Activated CD4-positive, alpha-beta memory T cell treated with anti-CD3 and anti-CD28 coated beads for 36 hours (primary cell): ENCODE data around the gene RBBP8NL. TPM values are rescaled to one million over a fixed set of nuclear protein-coding genes. Genes with fewer than 3 reads are reported as not detected.
"Not testable (repeated sequence)": the region's sequence is repeated elsewhere in the genome, so short reads cannot be mapped to it uniquely, and the experiment has no call there.

ENCODE experiments used
- CTCF ChIA-PET: fragments of 350-600 bp; sonication (Branson Sonifier 250); formaldehyde crosslinking; loops from one replicate; lab custom pipeline; 2021; ENCODE audit warnings: antibody characterized with exemption, inconsistent platforms; lab: Charles Lee
- POLR2A ChIA-PET: fragments of 350-600 bp; sonication (Branson Sonifier 250); formaldehyde crosslinking; loops from one replicate; lab custom pipeline; 2021; ENCODE audit warnings: antibody characterized with exemption; lab: Charles Lee
- DNase-seq: peaks from one replicate; pipeline ENCODE4 v3.0.0-alpha.2; 2020
- H3K27ac Mint-ChIP-seq: one replicate; pipeline ENCODE4 v1.8.0; 2021; ENCODE audit warnings: mixed read lengths
- H3K27me3 Mint-ChIP-seq: one replicate; pipeline ENCODE4 v1.8.0; 2021; ENCODE audit warnings: mixed read lengths
- H3K36me3 Mint-ChIP-seq: one replicate; pipeline ENCODE4 v1.8.0; 2021; ENCODE audit warnings: mixed read lengths
- H3K4me1 Mint-ChIP-seq: one replicate; pipeline ENCODE4 v1.8.0; 2021; ENCODE audit warnings: low read depth, mixed read lengths
- H3K4me3 Mint-ChIP-seq: one replicate; pipeline ENCODE4 v1.8.0; 2021; ENCODE audit warnings: mild to moderate bottlenecking, mixed read lengths
- H3K9me3 Mint-ChIP-seq: one replicate; pipeline ENCODE4 v1.8.0; 2021; ENCODE audit warnings: mixed read lengths
- intact Hi-C: fragments of 100-400 bp; cut with micrococcal nuclease; formaldehyde crosslinking; loops from one replicate; pipeline ENCODE4 v1.15.1; 2023
- total RNA-seq, 2 experiments: library from RNA; stranded (reverse); gene quantifications; one replicate each; pipeline ENCODE4 v1.2.3, GENCODE V29; 2021

RBBP8NL gene
- total RNA-seq, 2 experiments from 2014 or later = not detected

DNA sequence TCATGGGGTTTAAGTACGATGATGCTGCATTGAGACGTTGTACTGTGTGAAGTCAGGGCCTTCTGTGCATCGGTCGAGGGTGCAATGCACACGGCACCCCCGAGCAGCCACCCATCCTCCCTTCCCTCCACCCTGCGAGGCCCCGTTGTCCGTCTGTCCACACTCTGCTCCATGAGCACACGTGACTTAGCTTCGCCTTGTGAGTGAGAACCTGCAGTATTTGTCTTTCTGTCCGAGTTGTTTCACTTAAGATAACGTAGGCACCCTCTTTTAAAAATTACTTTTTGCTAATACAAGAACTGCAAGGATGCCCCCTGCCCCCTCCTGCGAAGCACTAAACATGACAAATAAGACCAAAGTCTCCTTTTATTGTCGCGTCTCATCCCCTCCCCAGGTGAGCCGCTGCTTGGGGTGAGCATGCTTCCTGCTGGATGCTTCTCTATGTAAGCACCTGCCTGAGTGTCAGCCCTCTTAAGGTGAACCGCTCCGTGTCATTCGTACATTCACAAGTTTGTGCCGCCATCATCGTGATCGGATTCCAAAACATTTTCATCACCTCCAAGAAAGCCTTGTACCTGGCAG lies 3.6 kb upstream of the RBBP8NL start:
- intact Hi-C loops = no loop called here
- Mint-ChIP-seq H3K4me3 (no peak overlapping the region), H3K4me1 (no peaks in the 10 kb centered on the region), H3K36me3 (no peaks in the 10 kb centered on the region), H3K27ac (no peak overlapping the region), H3K27me3 (peaks cover 26% of the 10 kb centered on the region), H3K9me3 (no peaks in the 10 kb centered on the region)
- ChIA-PET CTCF (no interaction called here), POLR2A (no interaction called here)
- DNase-seq = no peak

- no peaks in the 10 kb centered on the region for H3K36me3 Mint-ChIP-seq
- no peaks in the 10 kb centered on the region for H3K9me3 Mint-ChIP-seq
- no peak overlapping the region for H3K4me3 Mint-ChIP-seq
- DNase-seq = no peak
- CTCF ChIA-PET = no interaction called here
- POLR2A ChIA-PET = no interaction called here
- peaks cover 22% of the 10 kb centered on the region for H3K27me3 Mint-ChIP-seq
- H3K4me1 Mint-ChIP-seq = no peaks in the 10 kb centered on the region
- intact Hi-C loops = no loop called here
- H3K27ac Mint-ChIP-seq = no peak overlapping the region
Measured at GRCh38 chr20:62430311-62430853, 3.0 kb upstream of the RBBP8NL start.

- ChIA-PET CTCF (no interaction called here), POLR2A (no interaction called here)
- no peak for DNase-seq
- no peak overlapping the region for H3K4me3 Mint-ChIP-seq
- no peaks in the 10 kb centered on the region for H3K9me3 Mint-ChIP-seq
- H3K36me3 Mint-ChIP-seq = no peaks in the 10 kb centered on the region
- intact Hi-C loops = no loop called here
- H3K27me3 Mint-ChIP-seq = peaks cover 16% of the 10 kb centered on the region
- H3K27ac Mint-ChIP-seq = no peak overlapping the region
- H3K4me1 Mint-ChIP-seq = no peaks in the 10 kb centered on the region
Measured at GRCh38 chr20:62429455-62430310, 2.3 kb upstream of the RBBP8NL start.

GRCh38 chr20:62428396-62429295 lies 1.3 kb upstream of the RBBP8NL start:
- Mint-ChIP-seq H3K4me3 (no peak overlapping the region), H3K27ac (no peak overlapping the region), H3K27me3 (peaks cover 5% of the 10 kb centered on the region), H3K4me1 (no peaks in the 10 kb centered on the region), H3K36me3 (no peaks in the 10 kb centered on the region), H3K9me3 (no peaks in the 10 kb centered on the region)
- CTCF ChIA-PET = no interaction called here
- no peak for DNase-seq
- POLR2A ChIA-PET = no interaction called here
- intact Hi-C loops = no loop called here

- H3K9me3 Mint-ChIP-seq = no peaks in the 10 kb centered on the region
- no peak overlapping the region for H3K27ac Mint-ChIP-seq
- H3K36me3 Mint-ChIP-seq = no peaks in the 10 kb centered on the region
- intact Hi-C loops = no loop called here
- H3K4me1 Mint-ChIP-seq = no peaks in the 10 kb centered on the region
- peaks cover 5% of the 10 kb centered on the region for H3K27me3 Mint-ChIP-seq
- CTCF ChIA-PET = no interaction called here
- no peak for DNase-seq
- H3K4me3 Mint-ChIP-seq = no peak overlapping the region
- POLR2A ChIA-PET = no interaction called here
Measured at GRCh38 chr20:62428002-62428372, 648 bp upstream of the RBBP8NL start.

DNA sequence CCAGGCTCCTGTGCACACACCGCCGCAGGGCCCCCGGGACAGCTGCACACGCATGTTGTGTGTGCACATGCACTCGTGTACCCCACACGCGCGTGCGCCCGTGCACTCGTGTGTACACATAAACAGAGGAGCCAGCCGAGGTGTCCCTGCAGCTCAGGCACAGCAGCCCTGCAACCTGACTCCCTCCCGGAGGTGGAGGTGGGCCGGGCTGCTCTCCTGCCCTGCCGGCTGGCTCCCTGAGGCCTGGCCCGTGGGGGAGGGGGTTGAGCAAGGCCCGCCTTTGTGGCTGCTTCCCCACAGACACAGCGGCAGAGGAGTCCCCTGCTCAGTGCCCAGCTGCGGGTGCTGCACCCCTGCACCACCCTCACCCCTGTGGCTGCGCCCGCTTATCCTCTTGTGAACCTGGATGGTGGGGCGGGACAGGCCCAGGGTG lies 624 bp downstream of the RBBP8NL start:
- H3K4me1 Mint-ChIP-seq = no peaks in the 10 kb centered on the region
- no peak overlapping the region for H3K27ac Mint-ChIP-seq
- no peaks in the 10 kb centered on the region for H3K9me3 Mint-ChIP-seq
- no peaks in the 10 kb centered on the region for H3K36me3 Mint-ChIP-seq
- no peak for DNase-seq
- ChIA-PET POLR2A (no interaction called here), CTCF (no interaction called here)
- intact Hi-C loops = no loop called here
- H3K4me3 Mint-ChIP-seq = no peak overlapping the region
- H3K27me3 Mint-ChIP-seq = peaks cover 7% of the 10 kb centered on the region

GRCh38 chr20:62426059-62426348 lies 1.3 kb downstream of the RBBP8NL start:
- CTCF ChIA-PET, H3K36me3 Mint-ChIP-seq, H3K9me3 Mint-ChIP-seq, intact Hi-C loops, DNase-seq, H3K27ac Mint-ChIP-seq, H3K27me3 Mint-ChIP-seq, H3K4me1 Mint-ChIP-seq, POLR2A ChIA-PET, H3K4me3 Mint-ChIP-seq: not testable (repeated sequence)

GRCh38 chr20:62425281-62426058 lies 1.9 kb downstream of the RBBP8NL start:
- ChIA-PET POLR2A (no interaction called here), CTCF (no interaction called here)
- no peaks in the 10 kb centered on the region for H3K4me1 Mint-ChIP-seq
- H3K9me3 Mint-ChIP-seq = no peaks in the 10 kb centered on the region
- no peak for DNase-seq
- no peak overlapping the region for H3K27ac Mint-ChIP-seq
- no peaks in the 10 kb centered on the region for H3K36me3 Mint-ChIP-seq
- H3K27me3 Mint-ChIP-seq = peaks cover 7% of the 10 kb centered on the region
- intact Hi-C loops = no loop called here
- H3K4me3 Mint-ChIP-seq = no peak overlapping the region

- Mint-ChIP-seq H3K36me3 (no peaks in the 10 kb centered on the region), H3K27me3 (peaks cover 5% of the 10 kb centered on the region), H3K27ac (no peak overlapping the region), H3K4me1 (no peaks in the 10 kb centered on the region), H3K4me3 (no peak overlapping the region), H3K9me3 (no peaks in the 10 kb centered on the region)
- intact Hi-C loops = no loop called here
- ChIA-PET POLR2A (no interaction called here), CTCF (no interaction called here)
- no peak for DNase-seq
Measured at GRCh38 chr20:62424249-62425107, 2.9 kb downstream of the RBBP8NL start.

- H3K27ac Mint-ChIP-seq = no peak overlapping the region
- intact Hi-C loops = no loop called here
- ChIA-PET CTCF (no interaction called here), POLR2A (no interaction called here)
- H3K4me1 Mint-ChIP-seq = no peaks in the 10 kb centered on the region
- peaks cover 2% of the 10 kb centered on the region for H3K27me3 Mint-ChIP-seq
- H3K9me3 Mint-ChIP-seq = no peaks in the 10 kb centered on the region
- H3K4me3 Mint-ChIP-seq = no peak overlapping the region
- no peak for DNase-seq
- no peaks in the 10 kb centered on the region for H3K36me3 Mint-ChIP-seq
Measured at GRCh38 chr20:62423326-62423706, 4.0 kb downstream of the RBBP8NL start.

DNA sequence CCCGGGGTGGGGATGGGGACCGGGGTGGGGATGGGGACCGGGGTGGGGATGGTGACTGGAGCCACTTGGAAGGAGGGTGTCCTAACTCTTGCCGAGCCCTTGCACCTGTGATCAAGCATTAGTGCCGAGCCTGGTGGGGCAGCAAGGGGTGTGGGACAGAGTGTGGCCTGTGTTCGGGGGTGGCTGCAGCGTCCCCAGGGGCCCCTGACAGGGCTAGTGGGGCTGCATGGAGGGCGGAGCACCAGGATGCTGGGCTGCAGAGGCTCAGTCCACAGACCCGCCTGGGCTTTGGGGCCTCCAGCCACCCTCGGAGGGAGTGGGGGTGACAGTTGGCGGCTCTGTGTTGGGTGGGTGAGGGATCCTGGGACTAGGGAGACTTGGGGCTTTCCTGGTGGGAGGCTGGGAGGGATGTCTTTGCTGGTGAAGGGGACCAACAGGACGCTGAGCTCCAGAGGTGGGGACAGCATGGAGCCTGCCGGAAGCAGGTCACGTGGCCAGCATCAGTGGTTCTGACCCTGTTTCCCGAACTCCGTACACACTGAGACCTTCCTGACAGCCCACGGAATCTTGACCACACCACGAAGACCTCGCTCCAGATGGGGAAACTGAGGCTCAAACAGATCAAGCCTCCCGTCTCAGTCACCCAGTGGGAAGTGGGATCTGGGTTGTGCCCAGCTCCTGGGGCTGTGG lies 4.6 kb downstream of the RBBP8NL start:
- Mint-ChIP-seq H3K4me1 (no peaks in the 10 kb centered on the region), H3K27me3 (peaks cover 2% of the 10 kb centered on the region), H3K36me3 (no peaks in the 10 kb centered on the region), H3K4me3 (no peak overlapping the region), H3K27ac (no peak overlapping the region), H3K9me3 (no peaks in the 10 kb centered on the region)
- DNase-seq = no peak
- ChIA-PET POLR2A (no interaction called here), CTCF (no interaction called here)
- intact Hi-C loops = no loop called here
